ENCODE measurements around the gene ULBP1.

DNA sequence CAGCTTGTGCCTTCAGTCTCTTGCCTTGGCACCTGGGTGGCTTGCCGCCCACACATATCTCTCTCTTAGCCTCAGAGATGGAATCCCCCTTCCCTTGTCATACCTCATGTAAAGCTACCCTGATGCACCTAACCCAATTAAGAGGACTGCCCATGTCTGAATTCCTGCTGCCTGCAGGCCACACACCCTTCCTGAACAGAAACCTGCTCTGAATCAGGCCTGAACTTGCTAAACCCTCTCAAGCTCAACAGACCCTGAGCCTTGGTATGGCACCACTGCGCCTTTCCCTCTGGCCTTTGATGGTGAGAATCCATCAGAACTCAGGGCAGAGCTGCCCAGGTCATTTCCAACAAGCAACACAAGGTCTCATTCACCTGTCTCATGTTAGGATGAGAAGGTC, 46.1 kb upstream of the ULBP1 start:
- TF ChIP-seq, protein P1, sequence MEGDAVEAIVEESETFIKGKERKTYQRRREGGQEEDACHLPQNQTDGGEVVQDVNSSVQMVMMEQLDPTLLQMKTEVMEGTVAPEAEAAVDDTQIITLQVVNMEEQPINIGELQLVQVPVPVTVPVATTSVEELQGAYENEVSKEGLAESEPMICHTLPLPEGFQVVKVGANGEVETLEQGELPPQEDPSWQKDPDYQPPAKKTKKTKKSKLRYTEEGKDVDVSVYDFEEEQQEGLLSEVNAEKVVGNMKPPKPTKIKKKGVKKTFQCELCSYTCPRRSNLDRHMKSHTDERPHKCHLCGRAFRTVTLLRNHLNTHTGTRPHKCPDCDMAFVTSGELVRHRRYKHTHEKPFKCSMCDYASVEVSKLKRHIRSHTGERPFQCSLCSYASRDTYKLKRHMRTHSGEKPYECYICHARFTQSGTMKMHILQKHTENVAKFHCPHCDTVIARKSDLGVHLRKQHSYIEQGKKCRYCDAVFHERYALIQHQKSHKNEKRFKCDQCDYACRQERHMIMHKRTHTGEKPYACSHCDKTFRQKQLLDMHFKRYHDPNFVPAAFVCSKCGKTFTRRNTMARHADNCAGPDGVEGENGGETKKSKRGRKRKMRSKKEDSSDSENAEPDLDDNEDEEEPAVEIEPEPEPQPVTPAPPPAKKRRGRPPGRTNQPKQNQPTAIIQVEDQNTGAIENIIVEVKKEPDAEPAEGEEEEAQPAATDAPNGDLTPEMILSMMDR (IDR thresholded peaks at IDR 0.05) = no peak
- no peak for TF ChIP-seq POLR2A (IDR thresholded peaks at IDR 0.05)

Measured in testis (tissue), 2 donors.